H9 (cell line): ENCODE measurements around the gene PLXND1. TPM values are rescaled to one million over a fixed set of nuclear protein-coding genes. Genes with fewer than 3 reads are reported as not detected.
A peak's percentile ranks its signal among the peaks of the same experiment; 100 is the strongest.

ENCODE experiments used
- DNase-seq: peaks from one replicate; pipeline ENCODE4 v3.0.0-alpha.2; 2017
- H2AFZ ChIP-seq: one replicate; pipeline ENCODE4 v1.6.1; 2013; ENCODE audit warnings: mild to moderate bottlenecking, low read length, control low read depth, moderate library complexity
- H2AK5ac ChIP-seq: 2 replicates; pipeline ENCODE4 v1.6.1; 2013; ENCODE audit warnings: low read length, control low read depth, mixed read lengths; ENCODE audit not compliant: insufficient read length
- H2BK120ac ChIP-seq: one replicate; pipeline ENCODE4 v1.6.1; 2013; ENCODE audit warnings: low read depth, mild to moderate bottlenecking, low read length, control low read depth, inconsistent platforms; ENCODE audit not compliant: poor library complexity, severe bottlenecking
- H2BK12ac ChIP-seq: 2 replicates; pipeline ENCODE4 v1.6.1; 2013; ENCODE audit warnings: low read length, control low read depth, mixed read lengths, low read depth; ENCODE audit not compliant: insufficient read length
- H2BK15ac ChIP-seq: 2 replicates; pipeline ENCODE4 v1.6.1; 2013; ENCODE audit warnings: low read depth, low read length, control low read depth
- H2BK20ac ChIP-seq: one replicate; pipeline ENCODE4 v1.6.1; 2013; ENCODE audit warnings: low read depth, mild to moderate bottlenecking, low read length, control low read depth, inconsistent platforms; ENCODE audit not compliant: poor library complexity, severe bottlenecking
- H2BK5ac ChIP-seq: 2 replicates; pipeline ENCODE4 v1.6.1; 2013; ENCODE audit warnings: low read length, control low read depth, mixed read lengths; ENCODE audit not compliant: insufficient read length
- H3K14ac ChIP-seq: 2 replicates; pipeline ENCODE4 v1.6.1; 2013; ENCODE audit warnings: low read length, control low read depth; ENCODE audit not compliant: insufficient read depth
- H3K18ac ChIP-seq: 2 replicates; pipeline ENCODE4 v1.6.1; 2013; ENCODE audit warnings: low read depth, mild to moderate bottlenecking, mixed read lengths, low read length, control low read depth; ENCODE audit not compliant: insufficient read length
- H3K23ac ChIP-seq: 2 replicates; pipeline ENCODE4 v1.6.1; 2013; ENCODE audit warnings: low read length, control low read depth, mixed read lengths, low read depth; ENCODE audit not compliant: insufficient read length
- H3K23me2 ChIP-seq: 2 replicates; pipeline ENCODE4 v1.6.1; 2013; ENCODE audit warnings: low read depth, mild to moderate bottlenecking, mixed read lengths, low read length, control low read depth; ENCODE audit not compliant: insufficient read length, poor library complexity, severe bottlenecking
- H3K27ac ChIP-seq: 2 replicates; pipeline ENCODE4 v1.5.1; 2013; ENCODE audit warnings: low read length, control low read depth, mixed read lengths, low read depth; ENCODE audit not compliant: insufficient read length
- H3K27me3 ChIP-seq: 2 replicates; pipeline ENCODE4 v1.6.1; 2013; ENCODE audit warnings: low read length, control low read depth, inconsistent platforms; ENCODE audit not compliant: insufficient read depth
- H3K4ac ChIP-seq: 2 replicates; pipeline ENCODE4 v1.6.1; 2013; ENCODE audit warnings: low read depth, mild to moderate bottlenecking, control low read depth, inconsistent platforms, low read length, moderate library complexity
- H3K4me1 ChIP-seq: 2 replicates; pipeline ENCODE4 v1.6.1; 2013; ENCODE audit warnings: low read length, control low read depth, inconsistent platforms; ENCODE audit not compliant: insufficient read depth
- H3K4me2 ChIP-seq: 2 replicates; pipeline ENCODE4 v1.6.1; 2013; ENCODE audit warnings: low read length, control low read depth, mixed read lengths; ENCODE audit not compliant: insufficient read length, insufficient read depth
- H3K56ac ChIP-seq: 2 replicates; pipeline ENCODE4 v1.6.1; 2013; ENCODE audit warnings: low read depth, mild to moderate bottlenecking, mixed read lengths, low read length, control low read depth; ENCODE audit not compliant: insufficient read length
- H3K79me1 ChIP-seq: 2 replicates; pipeline ENCODE4 v1.6.1; 2013; ENCODE audit warnings: low read depth, mild to moderate bottlenecking, moderate library complexity, low read length, control low read depth, inconsistent platforms; ENCODE audit not compliant: insufficient read depth, poor library complexity, severe bottlenecking
- H3K79me2 ChIP-seq: 2 replicates; pipeline ENCODE4 v1.6.1; 2013; ENCODE audit warnings: low read length, control low read depth, inconsistent platforms; ENCODE audit not compliant: insufficient read depth
- H3K9ac ChIP-seq: 2 replicates; pipeline ENCODE4 v1.6.1; 2013; ENCODE audit warnings: low read length, control low read depth, mixed read lengths; ENCODE audit not compliant: insufficient read length; ENCODE audit errors: extremely low read depth
- H3K9me3 ChIP-seq: one replicate; pipeline ENCODE4 v1.6.1; 2013; ENCODE audit warnings: low read depth, low read length, inconsistent platforms; ENCODE audit not compliant: control insufficient read depth
- H3T11ph ChIP-seq: one replicate; pipeline ENCODE4 v1.6.1; 2013; ENCODE audit warnings: mild to moderate bottlenecking, low read length, control low read depth, inconsistent platforms
- H4K20me1 ChIP-seq: one replicate; pipeline ENCODE4 v1.6.1; 2013; ENCODE audit not compliant: control insufficient read depth, insufficient read length, insufficient read depth
- H4K5ac ChIP-seq: 2 replicates; pipeline ENCODE4 v1.6.1; 2013; ENCODE audit warnings: low read depth, mild to moderate bottlenecking, mixed read lengths, low read length, control low read depth; ENCODE audit not compliant: insufficient read length
- H4K8ac ChIP-seq: replicated peaks from 2 replicates; pipeline ENCODE4 v1.6.1; 2013; ENCODE audit warnings: low read length, control low read depth, mixed read lengths, low read depth; ENCODE audit not compliant: insufficient read length
- H4K91ac ChIP-seq: 2 replicates; pipeline ENCODE4 v1.6.1; 2013; ENCODE audit warnings: low read depth, mild to moderate bottlenecking, moderate library complexity, mixed read lengths, low read length, control low read depth; ENCODE audit not compliant: insufficient read length
- H3K27ac Mint-ChIP-seq, 3 experiments: 2 replicates in 2 of 3; 3 replicates in 1 of 3; pipeline ENCODE4 v1.8.0; 2020 to 2021; ENCODE audit warnings: mixed read lengths in 3 of 3, mild to moderate bottlenecking in 1 of 3, moderate library complexity in 1 of 3
- H3K27me3 Mint-ChIP-seq: 2 replicates; pipeline ENCODE4 v1.8.0; 2021; ENCODE audit warnings: low read depth, mild to moderate bottlenecking, moderate library complexity, mixed read lengths
- H3K36me3 Mint-ChIP-seq, 3 experiments: 2 replicates in 2 of 3; 3 replicates in 1 of 3; pipeline ENCODE4 v1.8.0; 2020 to 2021; ENCODE audit warnings: low read depth in 3 of 3, mixed read lengths in 3 of 3; ENCODE audit not compliant: insufficient read depth in 1 of 3
- H3K4me1 Mint-ChIP-seq, 2 experiments: 2 replicates each; pipeline ENCODE4 v1.8.0; 2020; ENCODE audit warnings: mixed read lengths in 2 of 2
- H3K4me3 Mint-ChIP-seq, 2 experiments: 2 replicates in 1 of 2; 3 replicates in 1 of 2; pipeline ENCODE4 v1.8.0; 2020 to 2021; ENCODE audit warnings: mild to moderate bottlenecking in 2 of 2, mixed read lengths in 2 of 2, moderate library complexity in 1 of 2
- H3K9me3 Mint-ChIP-seq, 2 experiments: 2 replicates in 1 of 2; 3 replicates in 1 of 2; pipeline ENCODE4 v1.8.0; 2020; ENCODE audit warnings: mild to moderate bottlenecking in 2 of 2, mixed read lengths in 2 of 2, moderate library complexity in 1 of 2
- WGBS: extraction: QIAGEN DNeasy Blood & Tissue Kit; methylation state at CpG from one replicate; pipeline ENCODE4 v1.1.7; 2013; ENCODE audit warnings: missing lambda C conversion rate, low lambda C conversion rate, mixed read lengths; ENCODE audit not compliant: insufficient read length; ENCODE audit errors: extremely low coverage; 5-methylcytosine and 5-hydroxymethylcytosine counted together
- total RNA-seq: library from RNA; stranded (reverse); gene quantifications from 2 replicates; pipeline ENCODE4 v1.2.1, GENCODE V29; 2021
- TF ChIP-seq, protein P1 (sequence below): fragments of 200-600 bp; sonication (generic); conservative IDR thresholded peaks from 3 replicates; pipeline ENCODE4 v1.8.0; 2021; ENCODE audit warnings: antibody characterized with exemption, mild to moderate bottlenecking

The PLXND1 gene
- total RNA-seq, 1 experiment from 2014 or later, result 50.9 TPM

DNA sequence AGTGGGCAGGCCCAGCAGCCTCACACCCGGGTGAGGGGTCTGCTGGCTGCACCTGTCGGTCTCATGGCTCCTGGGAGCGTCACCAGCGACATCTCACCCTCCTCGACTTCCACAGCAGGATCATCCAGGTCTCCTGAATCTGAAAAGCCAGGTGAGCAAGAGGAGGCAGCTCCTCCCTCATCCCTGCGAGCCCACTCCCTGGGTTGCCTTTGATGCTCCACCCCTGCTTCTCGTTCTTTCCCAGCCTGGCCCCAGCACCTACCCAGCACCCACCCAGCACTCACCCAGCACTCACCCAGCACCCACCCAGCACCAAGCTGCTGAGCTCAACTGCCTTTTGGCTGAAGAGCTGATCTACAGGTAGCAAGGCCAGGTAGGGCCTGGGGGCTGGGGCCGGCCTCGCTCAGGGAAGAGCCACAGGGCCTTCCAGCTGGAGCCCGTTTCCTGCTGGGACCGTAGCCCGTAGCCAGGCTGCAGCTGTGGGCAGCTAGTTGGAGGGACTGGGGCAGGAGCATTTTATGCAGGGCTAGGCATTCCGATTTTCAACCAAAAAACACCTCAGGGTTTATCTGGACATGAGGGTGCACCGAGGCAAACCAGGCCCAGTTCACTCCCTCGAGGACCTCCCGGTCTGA, 63.2 kb downstream of the PLXND1 start, which contains the start of gene H1-8:
TSS of gene H1-8 (plus strand) at position 20 of the 635 bp plus-strand sequence. CDS start at position 64, 44 bp downstream.
- no peaks in the 10 kb centered on the region for H3K79me2 ChIP-seq
- no peak within 1 kb of the TSS for H3K27ac ChIP-seq
- H3K23me2 ChIP-seq, result no peaks in the 10 kb centered on the region
- no CpG with 5 or more reads among the region's 16 CpGs for WGBS
- no peak within 1 kb of the TSS for H3K4ac ChIP-seq
- H3T11ph ChIP-seq, result no peak within 1 kb of the TSS
- Mint-ChIP-seq H3K4me3 (no peak within 1 kb of the TSS), H3K27me3 (no peaks in the 10 kb centered on the region; the same call in 1 of the 2 replicates), H3K4me1 (peaks cover 16 to 20% of the 10 kb centered on the region in 2 experiments), H3K27ac (peak within 1 kb of the TSS in 1 of 3 experiments; percentile 5; a peak in 4 of 7 replicates), H3K36me3 (no peaks in the 10 kb centered on the region), H3K9me3 (0 out of 5 replicates have a peak, but pooled peaks cover 0 to 3% of the 10 kb centered on the region in 2 experiments)
- no peak within 1 kb of the TSS for H2BK12ac ChIP-seq
- H3K18ac ChIP-seq, result no peak within 1 kb of the TSS
- H4K91ac ChIP-seq, result no peak within 1 kb of the TSS
- no peaks in the 10 kb centered on the region for H3K9me3 ChIP-seq
- no peak within 1 kb of the TSS for H3K9ac ChIP-seq
- H3K79me1 ChIP-seq, result no peaks in the 10 kb centered on the region
- no peak for DNase-seq
- H3K4me1 ChIP-seq, result no peaks in the 10 kb centered on the region; the same call in 1 of the 2 replicates
- H4K20me1 ChIP-seq, result no peaks in the 10 kb centered on the region
- H2BK120ac ChIP-seq, result no peak within 1 kb of the TSS
- H3K27me3 ChIP-seq, result no peaks in the 10 kb centered on the region; the same call in 1 of the 2 replicates
- H4K8ac ChIP-seq, result no peak within 1 kb of the TSS
- no peak within 1 kb of the TSS for H2BK5ac ChIP-seq
- no peak within 1 kb of the TSS for H3K4me2 ChIP-seq
- H3K14ac ChIP-seq, result peak within 1 kb of the TSS; percentile 41; the same call in 1 of the 2 replicates
- TF ChIP-seq, protein P1, sequence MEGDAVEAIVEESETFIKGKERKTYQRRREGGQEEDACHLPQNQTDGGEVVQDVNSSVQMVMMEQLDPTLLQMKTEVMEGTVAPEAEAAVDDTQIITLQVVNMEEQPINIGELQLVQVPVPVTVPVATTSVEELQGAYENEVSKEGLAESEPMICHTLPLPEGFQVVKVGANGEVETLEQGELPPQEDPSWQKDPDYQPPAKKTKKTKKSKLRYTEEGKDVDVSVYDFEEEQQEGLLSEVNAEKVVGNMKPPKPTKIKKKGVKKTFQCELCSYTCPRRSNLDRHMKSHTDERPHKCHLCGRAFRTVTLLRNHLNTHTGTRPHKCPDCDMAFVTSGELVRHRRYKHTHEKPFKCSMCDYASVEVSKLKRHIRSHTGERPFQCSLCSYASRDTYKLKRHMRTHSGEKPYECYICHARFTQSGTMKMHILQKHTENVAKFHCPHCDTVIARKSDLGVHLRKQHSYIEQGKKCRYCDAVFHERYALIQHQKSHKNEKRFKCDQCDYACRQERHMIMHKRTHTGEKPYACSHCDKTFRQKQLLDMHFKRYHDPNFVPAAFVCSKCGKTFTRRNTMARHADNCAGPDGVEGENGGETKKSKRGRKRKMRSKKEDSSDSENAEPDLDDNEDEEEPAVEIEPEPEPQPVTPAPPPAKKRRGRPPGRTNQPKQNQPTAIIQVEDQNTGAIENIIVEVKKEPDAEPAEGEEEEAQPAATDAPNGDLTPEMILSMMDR, result no peak
- no peak within 1 kb of the TSS for H2AK5ac ChIP-seq
- no peak within 1 kb of the TSS for H2BK20ac ChIP-seq
- no peak within 1 kb of the TSS for H3K56ac ChIP-seq
- no peak within 1 kb of the TSS for H3K23ac ChIP-seq
- no peak within 1 kb of the TSS for H4K5ac ChIP-seq
- no peak within 1 kb of the TSS for H2BK15ac ChIP-seq
- no peak within 1 kb of the TSS for H2AFZ ChIP-seq
